NB4 (cell line): ENCODE data around the gene CABP2.
"Not testable (repeated sequence)": the region's sequence is repeated elsewhere in the genome, so short reads cannot be mapped to it uniquely, and the experiment has no call there.

Experiments used
- DNase-seq: peaks from one replicate; pipeline ENCODE4 v3.0.0; 2010; ENCODE audit warnings: low read depth
- H3K4me3 ChIP-seq: one replicate; pipeline ENCODE4 v1.5.1; 2011; ENCODE audit warnings: mild to moderate bottlenecking, low read depth, low read length, moderate library complexity
- CTCF ChIP-seq: IDR thresholded peaks from one replicate; pipeline ENCODE4 v1.5.1; 2012; ENCODE audit warnings: low read depth, low read length
- MAX ChIP-seq: IDR thresholded peaks from 2 replicates; pipeline ENCODE4 v1.6.1; 2011; ENCODE audit warnings: low read depth, low read length
- MYC ChIP-seq: IDR thresholded peaks from 2 replicates; pipeline ENCODE4 v1.6.1; 2011; ENCODE audit warnings: low read depth, low read length
- POLR2A ChIP-seq: IDR thresholded peaks from 2 replicates; pipeline ENCODE4 v1.6.1; 2011; ENCODE audit warnings: mild to moderate bottlenecking; ENCODE audit not compliant: insufficient read length; ENCODE audit errors: extremely low read depth

Gene CABP2

GRCh38 chr11:67482275-67482826 is 40.9 kb downstream of the CABP2 start:
- TF ChIP-seq POLR2A = no peak
- TF ChIP-seq MYC = peak; percentile 58

GRCh38 chr11:67477344-67478050 is 45.7 kb downstream of the CABP2 start:
- not testable (repeated sequence) for DNase-seq, H3K4me3 ChIP-seq

More at GRCh38 chr11:67482275-67482826, 40.9 kb downstream of the CABP2 start:
- peak overlapping the region; percentile 88 for H3K4me3 ChIP-seq
- no peak for DNase-seq

GRCh38 chr11:67476692-67477091 is 46.6 kb downstream of the CABP2 start:
- not testable (repeated sequence) for H3K4me3 ChIP-seq, DNase-seq

GRCh38 chr11:67472882-67473281 is 50.4 kb downstream of the CABP2 start:
- no peak for DNase-seq
- no peak for TF ChIP-seq MAX
- no peak for TF ChIP-seq MYC
- no peak for TF ChIP-seq POLR2A
- no peak for TF ChIP-seq CTCF
- no peak overlapping the region for H3K4me3 ChIP-seq

GRCh38 chr11:67470337-67471002 is 52.8 kb downstream of the CABP2 start:
- no peak for DNase-seq
- no peak overlapping the region for H3K4me3 ChIP-seq
- no peak for TF ChIP-seq MYC
- no peak for TF ChIP-seq POLR2A
- no peak for TF ChIP-seq MAX
- no peak for TF ChIP-seq CTCF

GRCh38 chr11:67469508-67469811 is 53.8 kb downstream of the CABP2 start:
- H3K4me3 ChIP-seq = peak overlapping the region; percentile 55
- DNase-seq = no peak
- no peak for TF ChIP-seq MYC
- TF ChIP-seq POLR2A = no peak
- no peak for TF ChIP-seq MAX
- no peak for TF ChIP-seq CTCF
